Activated T-cell treated with anti-CD3 and anti-CD28 coated beads, Interleukin-2, amount 50 U/mL, for 1 hour (primary cell): Measurements from ENCODE around the gene PLCB1.
"Not testable (repeated sequence)": the region's sequence is repeated elsewhere in the genome, so short reads cannot be mapped to it uniquely, and the experiment has no call there.

Source experiments
- DNase-seq: peaks from one replicate; pipeline ENCODE4 v3.0.0-alpha.2; 2020

Gene PLCB1

GRCh38 chr20:8379125-8379524, 247.1 kb downstream of the PLCB1 start:
- not testable (repeated sequence) for DNase-seq

- no peak for DNase-seq
Measured at GRCh38 chr20:8385247-8385646, 253.2 kb downstream of the PLCB1 start.

GRCh38 chr20:8386991-8387390, 254.9 kb downstream of the PLCB1 start:
- no peak for DNase-seq

- no peak for DNase-seq
Measured at GRCh38 chr20:8388141-8388540, 256.1 kb downstream of the PLCB1 start.

- DNase-seq = no peak
Measured at GRCh38 chr20:8388707-8389106, 256.6 kb downstream of the PLCB1 start.

GRCh38 chr20:8389381-8390036, 257.4 kb downstream of the PLCB1 start:
- no peak for DNase-seq

- DNase-seq = no peak
Measured at GRCh38 chr20:8390037-8390433, 258.0 kb downstream of the PLCB1 start.

- no peak for DNase-seq
Measured at GRCh38 chr20:8390500-8390899, 258.4 kb downstream of the PLCB1 start.

- DNase-seq = no peak
Measured at GRCh38 chr20:8393381-8393780, 261.3 kb downstream of the PLCB1 start.

GRCh38 chr20:8394308-8394945, 262.4 kb downstream of the PLCB1 start:
- no peak for DNase-seq

- no peak for DNase-seq
Measured at GRCh38 chr20:8395956-8396355, 263.9 kb downstream of the PLCB1 start.

- DNase-seq = no peak
Measured at GRCh38 chr20:8398263-8399051, 266.4 kb downstream of the PLCB1 start.

GRCh38 chr20:8399947-8400346, 267.9 kb downstream of the PLCB1 start:
- no peak for DNase-seq

GRCh38 chr20:8400486-8400885, 268.4 kb downstream of the PLCB1 start:
- DNase-seq = no peak

GRCh38 chr20:8401556-8401955, 269.5 kb downstream of the PLCB1 start:
- no peak for DNase-seq

GRCh38 chr20:8402798-8403197, 270.7 kb downstream of the PLCB1 start:
- no peak for DNase-seq

- DNase-seq = no peak
Measured at GRCh38 chr20:8404912-8405635, 273.0 kb downstream of the PLCB1 start.

- DNase-seq = no peak
Measured at GRCh38 chr20:8406391-8406790, 274.3 kb downstream of the PLCB1 start.

GRCh38 chr20:8408587-8409307, 276.7 kb downstream of the PLCB1 start:
- DNase-seq = no peak

GRCh38 chr20:8413691-8414090, 281.6 kb downstream of the PLCB1 start:
- no peak for DNase-seq

GRCh38 chr20:8414586-8415274, 282.7 kb downstream of the PLCB1 start:
- DNase-seq = no peak

- no peak for DNase-seq
Measured at GRCh38 chr20:8421981-8422380, 289.9 kb downstream of the PLCB1 start.
